Common myeloid progenitor, CD34-positive (primary cell): ENCODE results near the gene TEAD4.

Experiments used
- CTCF ChIA-PET: fragments of 350-600 bp; sonication (Branson Sonifier 250); formaldehyde crosslinking; loops from one replicate; lab custom pipeline; 2021; ENCODE audit warnings: antibody characterized with exemption; lab: Charles Lee
- POLR2A ChIA-PET: fragments of 350-600 bp; sonication (Branson Sonifier 250); formaldehyde crosslinking; loops from one replicate; lab custom pipeline; 2021; ENCODE audit warnings: antibody characterized with exemption; lab: Charles Lee
- DNase-seq, 3 donors: peaks; one replicate each; pipeline versions ENCODE4 v3.0.0 to v3.0.0-alpha.2; 2013
- H3K27ac ChIP-seq, 2 experiments: 1 replicate in 1 of 2; 2 replicates in 1 of 2; pipeline ENCODE4 v1.7.0; 2013; ENCODE audit warnings: inconsistent platforms in 2 of 2, low read length in 2 of 2, mild to moderate bottlenecking in 2 of 2, low read depth in 1 of 2, moderate library complexity in 1 of 2; ENCODE audit not compliant: severe bottlenecking in 2 of 2, insufficient read depth in 1 of 2, poor library complexity in 1 of 2
- H3K27me3 ChIP-seq, 5 experiments: replicated peaks in 2 of 5; 1 replicate in 3 of 5; 2 replicates in 2 of 5; pipeline versions ENCODE4 v1.6.1 to v1.7.0; 2013; ENCODE audit warnings: low read length in 4 of 5, mild to moderate bottlenecking in 2 of 5, moderate library complexity in 2 of 5, inconsistent platforms in 1 of 5; ENCODE audit not compliant: insufficient read depth in 5 of 5, control insufficient read depth in 4 of 5
- H3K36me3 ChIP-seq, 4 experiments: 1 replicate in 2 of 4; 2 replicates in 2 of 4; pipeline versions ENCODE4 v1.6.1 to v1.7.0; 2013; ENCODE audit warnings: low read length in 3 of 4, control low read depth in 1 of 4, mild to moderate bottlenecking in 1 of 4; ENCODE audit not compliant: control insufficient read depth in 4 of 4, insufficient read depth in 4 of 4
- H3K4me1 ChIP-seq, 4 experiments: 1 replicate in 3 of 4; 2 replicates in 1 of 4; pipeline versions ENCODE4 v1.6.1 to v1.7.1; 2013; ENCODE audit warnings: low read length in 3 of 4, mild to moderate bottlenecking in 3 of 4, control low read depth in 1 of 4, inconsistent platforms in 1 of 4, moderate library complexity in 1 of 4; ENCODE audit not compliant: control insufficient read depth in 4 of 4, insufficient read depth in 4 of 4; ENCODE audit errors: control extremely low read depth in 1 of 4
- H3K4me3 ChIP-seq, 7 experiments: 1 replicate in 4 of 7; 2 replicates in 3 of 7; pipeline versions ENCODE4 v1.5.1 to v1.7.0; 2013; ENCODE audit warnings: mild to moderate bottlenecking in 7 of 7, low read length in 6 of 7, moderate library complexity in 6 of 7, inconsistent platforms in 2 of 7, low read depth in 2 of 7, control low read depth in 1 of 7; ENCODE audit not compliant: insufficient read depth in 4 of 7, control insufficient read depth in 1 of 7; ENCODE audit errors: extremely low read depth in 1 of 7
- H3K9me3 ChIP-seq, 5 experiments: 1 replicate in 4 of 5; 2 replicates in 1 of 5; pipeline versions ENCODE4 v1.6.1 to v1.7.1; 2013; ENCODE audit warnings: low read length in 4 of 5, mild to moderate bottlenecking in 2 of 5, inconsistent platforms in 1 of 5, low read depth in 1 of 5, moderate library complexity in 1 of 5; ENCODE audit not compliant: control insufficient read depth in 4 of 5, insufficient read depth in 2 of 5; ENCODE audit errors: control extremely low read depth in 1 of 5
- WGBS: methylation state at CpG from one replicate; pipeline ENCODE4 v1.1.5; 2013; ENCODE audit not compliant: insufficient coverage; 5-methylcytosine and 5-hydroxymethylcytosine counted together

Gene TEAD4

GRCh38 chr12:3015356-3015755, 56.2 kb downstream of the TEAD4 start:
- no peak overlapping the region for H3K27ac ChIP-seq
- no peaks in the 10 kb centered on the region for H3K36me3 ChIP-seq
- no peaks in the 10 kb centered on the region for H3K9me3 ChIP-seq
- 94% methylated on average over 9 of the region's 12 CpGs for WGBS
- no peak for DNase-seq
- CTCF ChIA-PET, result interaction anchor here (1.0 kb wide), 1 partner anchor 9 kb away, joined by 4 read pairs; no protein-coding TSS in a partner anchor
- POLR2A ChIA-PET, result no interaction called here
- peaks cover 0 to 8% (median 0%) of the 10 kb centered on the region in 4 experiments for H3K4me1 ChIP-seq
- H3K4me3 ChIP-seq, result no peak overlapping the region
- no peaks in the 10 kb centered on the region for H3K27me3 ChIP-seq

GRCh38 chr12:3016191-3016590, 57.0 kb downstream of the TEAD4 start:
- Histone ChIP-seq H3K9me3 (no peaks in the 10 kb centered on the region), H3K36me3 (no peaks in the 10 kb centered on the region), H3K4me1 (peaks cover 0 to 8% (median 0%) of the 10 kb centered on the region in 4 experiments), H3K27ac (no peak overlapping the region), H3K4me3 (no peak overlapping the region), H3K27me3 (no peaks in the 10 kb centered on the region)
- ChIA-PET POLR2A (no interaction called here), CTCF (interaction anchor here (1.0 kb wide), 1 partner anchor 9 kb away, joined by 4 read pairs; no protein-coding TSS in a partner anchor)
- no peak for DNase-seq
- WGBS, result 84% methylated on average over 8 of the region's 8 CpGs

- Histone ChIP-seq H3K4me3 (no peak overlapping the region), H3K27me3 (no peaks in the 10 kb centered on the region), H3K9me3 (no peaks in the 10 kb centered on the region), H3K36me3 (no peaks in the 10 kb centered on the region), H3K27ac (no peak overlapping the region), H3K4me1 (peaks cover 0 to 8% (median 0%) of the 10 kb centered on the region in 4 experiments)
- ChIA-PET POLR2A (no interaction called here), CTCF (interaction anchor here (2.4 kb wide), 1 partner anchor 17 kb away, joined by 7 read pairs; no protein-coding TSS in a partner anchor)
- WGBS, result 97% methylated on average over 11 of the region's 11 CpGs
- no peak for DNase-seq
Measured at GRCh38 chr12:3017281-3017680, 58.1 kb downstream of the TEAD4 start.

GRCh38 chr12:3018284-3019004, 59.2 kb downstream of the TEAD4 start:
- WGBS, result 98% methylated on average over 12 of the region's 15 CpGs
- H3K9me3 ChIP-seq, result no peaks in the 10 kb centered on the region
- ChIA-PET CTCF (interaction anchor here (2.4 kb wide), 1 partner anchor 15 kb away, joined by 7 read pairs; no protein-coding TSS in a partner anchor), POLR2A (no interaction called here)
- no peak for DNase-seq
- H3K4me1 ChIP-seq, result peaks cover 0 to 8% (median 0%) of the 10 kb centered on the region in 4 experiments
- no peak overlapping the region for H3K4me3 ChIP-seq
- no peaks in the 10 kb centered on the region for H3K27me3 ChIP-seq
- H3K36me3 ChIP-seq, result no peaks in the 10 kb centered on the region
- H3K27ac ChIP-seq, result no peak overlapping the region

- ChIA-PET CTCF (interaction anchor here (2.4 kb wide), 1 partner anchor 15 kb away, joined by 7 read pairs; no protein-coding TSS in a partner anchor), POLR2A (no interaction called here)
- no peak overlapping the region for H3K27ac ChIP-seq
- no peaks in the 10 kb centered on the region for H3K36me3 ChIP-seq
- H3K4me1 ChIP-seq, result peaks cover 0 to 8% (median 0%) of the 10 kb centered on the region in 4 experiments
- no peaks in the 10 kb centered on the region for H3K27me3 ChIP-seq
- DNase-seq, result no peak
- H3K9me3 ChIP-seq, result no peaks in the 10 kb centered on the region
- H3K4me3 ChIP-seq, result no peak overlapping the region
- WGBS, result 96% methylated on average over 23 of the region's 25 CpGs
Measured at GRCh38 chr12:3019005-3019680, 59.9 kb downstream of the TEAD4 start.

- POLR2A ChIA-PET, result no interaction called here
- Histone ChIP-seq H3K4me3 (no peak overlapping the region), H3K36me3 (no peaks in the 10 kb centered on the region), H3K9me3 (no peaks in the 10 kb centered on the region), H3K27ac (no peak overlapping the region), H3K27me3 (no peaks in the 10 kb centered on the region), H3K4me1 (no peaks in the 10 kb centered on the region)
- no peak for DNase-seq
- 97% methylated on average over 13 of the region's 16 CpGs for WGBS
- CTCF ChIA-PET, result no interaction called here
Measured at GRCh38 chr12:3020399-3020798, 61.2 kb downstream of the TEAD4 start.
